ENCODE measurements around the gene FAAP20.

Gene FAAP20

DNA sequence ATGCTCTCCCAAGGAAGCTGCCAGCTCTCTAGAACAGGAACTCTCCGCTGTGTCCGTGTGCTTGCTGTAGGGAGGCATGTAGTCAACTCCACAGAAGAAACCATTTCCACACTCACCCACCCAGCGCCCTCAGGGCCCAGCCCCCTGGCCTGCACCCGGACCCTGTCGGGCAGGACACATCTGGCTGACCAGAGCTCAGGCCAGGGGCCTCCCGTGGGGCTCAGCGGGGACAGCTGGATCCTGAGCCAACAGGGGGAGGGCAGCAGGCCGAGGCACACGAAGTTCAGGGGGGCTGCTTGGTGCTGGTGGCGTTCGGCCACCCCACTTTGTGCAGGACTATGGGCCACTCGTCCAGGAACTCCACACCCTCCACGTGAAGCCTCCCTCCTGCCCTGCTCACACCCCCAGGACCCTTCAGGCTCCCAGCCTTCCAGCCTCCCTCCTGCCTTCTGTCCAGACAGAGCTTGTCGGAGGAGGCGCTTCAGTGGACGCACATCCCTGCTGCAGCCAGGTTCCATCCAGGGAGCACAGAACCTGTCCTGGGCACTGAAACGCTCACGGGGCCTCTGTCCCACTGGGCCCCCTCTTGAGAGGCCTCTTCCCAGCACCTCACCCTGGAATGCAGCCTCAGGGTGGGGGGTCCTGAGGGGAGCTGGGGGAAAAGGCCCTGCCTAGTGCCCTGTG is 15.0 kb upstream of the FAAP20 start:
- DNase-seq, result no peak

DNA sequence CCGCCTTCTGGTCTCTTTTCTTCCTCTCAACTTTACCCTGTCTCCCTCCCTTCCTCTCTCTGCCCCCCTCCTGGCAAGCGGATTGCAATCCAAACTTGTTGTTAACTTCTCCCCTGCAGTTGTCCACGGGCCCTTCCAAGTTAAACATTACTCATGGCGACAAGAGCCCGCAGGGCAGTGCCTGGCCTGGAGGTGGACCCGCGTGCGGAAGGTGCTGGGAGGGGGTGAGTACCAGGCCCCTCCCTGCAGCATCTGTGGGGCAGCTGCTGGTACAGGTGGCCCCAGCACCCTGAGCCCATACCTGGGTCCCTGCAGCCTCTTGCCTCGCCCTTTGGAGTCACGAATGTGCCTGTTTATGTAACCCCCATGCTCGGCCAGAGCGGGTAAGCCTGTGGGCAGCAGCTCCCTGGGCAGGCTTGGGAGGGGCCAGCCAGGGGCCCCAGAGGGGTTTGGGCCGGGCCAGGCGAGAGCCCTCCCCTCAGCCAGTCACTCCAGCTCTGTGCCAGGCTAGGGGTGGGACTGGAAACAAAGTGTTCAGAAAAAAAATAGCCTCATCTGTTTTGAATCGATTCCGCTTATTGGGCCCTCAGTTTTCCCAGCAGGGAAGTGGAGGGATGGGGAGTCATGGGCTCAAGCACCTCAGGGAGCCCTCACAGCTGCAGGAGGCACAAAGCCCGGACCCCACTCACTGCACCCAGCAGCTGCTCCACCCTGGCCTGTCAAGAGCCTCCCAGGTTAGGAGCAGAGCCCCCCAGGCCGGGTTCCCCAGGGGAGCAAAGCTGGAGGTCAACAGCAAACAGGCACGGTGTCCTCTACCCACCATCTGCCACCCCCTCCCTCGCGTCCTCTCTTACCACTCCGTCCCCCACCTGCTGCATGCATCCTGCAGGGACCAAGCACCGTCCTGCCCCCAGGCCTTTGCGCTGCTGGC is 14.0 kb upstream of the FAAP20 start:
- no peak for DNase-seq

DNA sequence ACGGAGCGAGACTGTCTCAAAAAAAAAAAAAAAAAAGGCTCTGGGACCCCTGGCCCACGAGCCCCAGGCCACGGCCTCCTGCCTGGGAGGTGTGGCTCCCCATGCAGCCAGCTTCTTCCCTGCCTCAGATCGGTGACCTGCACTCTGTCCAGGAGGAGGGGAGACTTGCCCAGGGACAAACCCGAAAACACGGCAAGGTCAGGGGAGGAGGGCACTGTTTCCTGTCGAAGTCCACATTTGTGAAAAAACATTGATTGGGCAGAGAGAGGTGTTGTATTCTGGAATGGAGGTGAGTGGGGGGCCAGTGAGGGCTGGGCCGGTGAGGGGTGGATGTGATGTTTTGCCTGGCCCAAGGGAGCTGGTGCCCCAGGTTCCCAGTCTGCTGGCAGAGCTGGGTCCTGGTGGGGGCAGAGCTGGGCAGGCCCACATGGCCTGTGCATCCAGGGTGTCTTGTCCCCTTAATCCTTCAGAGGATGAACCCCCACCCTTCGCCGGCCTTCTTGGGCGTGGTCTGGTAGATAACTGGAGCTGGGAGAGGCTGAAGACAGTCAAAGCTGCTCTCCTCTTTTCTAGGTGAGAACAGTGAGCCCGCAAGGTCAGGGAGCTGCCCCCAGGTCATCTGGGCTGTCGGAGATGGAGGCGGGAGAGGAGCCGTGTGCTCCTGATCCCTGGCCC is 12.4 kb upstream of the FAAP20 start:
- no peak for DNase-seq

DNA sequence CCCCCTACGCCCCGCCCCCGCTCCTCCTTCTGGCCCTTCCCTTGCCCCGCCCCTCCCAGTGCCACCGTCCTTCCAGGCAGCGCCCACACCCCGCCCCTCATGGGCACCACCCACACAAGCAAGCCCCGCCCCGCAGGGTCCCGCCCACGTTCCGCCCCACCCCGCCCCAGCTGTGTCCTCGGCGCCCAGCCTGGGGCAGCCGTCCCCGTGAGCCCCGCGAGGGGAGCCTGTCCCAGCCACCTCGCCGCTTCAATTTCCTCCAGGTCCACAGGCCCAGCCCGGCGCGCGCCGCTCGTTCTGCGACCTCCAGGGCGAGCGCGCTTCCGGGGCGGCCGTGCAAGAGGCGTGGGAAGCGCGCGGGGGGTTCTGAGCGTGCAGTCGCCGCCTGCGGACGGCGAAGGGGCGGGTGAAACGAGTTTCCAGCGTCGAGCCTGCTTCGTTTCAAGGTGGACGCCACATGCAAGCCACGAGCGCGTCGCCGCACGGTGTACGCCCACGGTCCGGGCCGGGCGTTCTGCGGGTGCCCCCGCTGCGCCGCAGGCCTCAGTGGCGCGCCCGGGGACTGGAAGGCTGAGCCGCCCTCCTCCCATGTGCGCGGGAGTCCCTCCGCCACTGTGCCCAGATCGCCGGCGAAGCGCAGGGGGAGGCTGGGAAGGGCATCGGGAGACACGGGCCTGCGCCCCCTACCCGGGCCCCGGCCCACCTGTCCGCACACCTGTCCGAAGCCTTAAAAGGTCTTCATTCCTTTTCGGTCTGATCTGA is 10.8 kb upstream of the FAAP20 start:
- no peak for DNase-seq

DNA sequence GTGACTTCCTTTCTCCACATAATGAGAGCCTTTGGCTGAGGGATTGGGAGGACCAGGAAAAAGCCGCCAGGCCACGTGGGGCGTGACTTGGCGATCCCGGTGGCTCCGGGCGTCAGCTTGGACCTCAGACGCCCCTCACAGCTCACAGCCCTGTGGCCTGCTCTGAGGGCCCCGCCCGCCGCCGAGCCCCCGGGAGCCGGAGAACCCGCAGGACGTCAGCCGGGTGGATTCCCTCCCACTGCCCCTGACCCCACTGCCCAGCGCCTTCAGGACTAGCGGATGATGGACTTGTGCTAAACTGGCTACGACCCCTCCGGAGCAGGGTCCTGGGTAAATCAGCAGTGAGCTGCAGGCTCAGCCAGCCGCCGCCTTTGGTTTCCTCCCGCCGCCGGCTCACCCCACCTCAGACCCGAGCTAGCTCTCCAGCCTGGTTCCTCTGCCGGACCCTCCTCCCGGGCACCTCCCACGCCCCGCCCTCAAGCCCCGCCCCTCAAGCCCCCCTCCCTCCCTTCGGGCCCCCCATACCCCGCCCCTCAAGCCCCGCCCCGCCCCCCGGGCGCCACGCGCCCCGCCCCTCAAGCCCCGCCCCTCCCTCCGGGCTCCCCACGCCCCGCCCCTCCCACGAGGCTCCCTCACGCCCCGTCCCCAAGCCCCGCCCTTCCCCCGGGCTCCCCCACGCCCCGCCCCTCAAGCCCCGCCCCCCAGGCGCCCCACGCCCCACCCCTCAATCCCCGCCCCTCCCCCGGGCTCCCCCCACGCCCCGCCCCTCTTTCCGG is 10.0 kb upstream of the FAAP20 start:
- peak; percentile 90 for DNase-seq

DNA sequence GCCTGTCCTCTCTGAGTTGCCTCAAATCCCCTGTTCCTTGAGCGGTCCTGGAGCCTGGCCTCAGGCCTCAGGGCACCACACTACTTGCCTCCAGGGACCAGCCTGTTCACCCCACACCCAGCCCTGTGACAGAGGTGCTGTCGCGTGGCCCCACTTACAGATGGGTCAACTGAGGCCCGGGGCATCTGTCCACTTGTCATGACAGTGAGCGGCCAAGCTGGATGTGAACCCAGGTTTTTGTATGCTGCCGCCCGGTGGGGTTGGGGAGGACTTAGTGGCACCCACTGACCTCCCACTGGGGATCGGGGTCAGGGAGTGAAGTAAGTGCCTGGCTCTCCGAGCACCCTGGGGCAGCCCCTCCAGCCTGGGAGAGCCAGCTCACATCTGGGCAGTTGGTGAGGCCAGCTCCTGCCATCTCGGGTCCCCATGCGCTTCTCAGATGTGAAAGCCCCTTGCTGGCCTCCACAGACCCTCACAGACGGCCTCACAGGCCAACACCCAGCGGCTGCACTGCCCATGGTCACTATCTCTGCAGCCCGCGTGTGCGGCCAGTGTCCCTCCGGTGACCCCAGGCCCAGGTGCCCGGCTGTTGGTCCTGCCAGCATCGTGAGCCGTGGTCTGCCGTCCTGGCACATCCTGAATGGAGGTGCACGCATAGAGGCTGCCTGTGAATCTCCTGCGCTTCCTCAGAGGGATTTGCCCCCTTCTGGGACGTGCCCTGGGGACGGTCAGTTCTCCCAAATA is 9.3 kb upstream of the FAAP20 start:
- DNase-seq, result no peak

DNA sequence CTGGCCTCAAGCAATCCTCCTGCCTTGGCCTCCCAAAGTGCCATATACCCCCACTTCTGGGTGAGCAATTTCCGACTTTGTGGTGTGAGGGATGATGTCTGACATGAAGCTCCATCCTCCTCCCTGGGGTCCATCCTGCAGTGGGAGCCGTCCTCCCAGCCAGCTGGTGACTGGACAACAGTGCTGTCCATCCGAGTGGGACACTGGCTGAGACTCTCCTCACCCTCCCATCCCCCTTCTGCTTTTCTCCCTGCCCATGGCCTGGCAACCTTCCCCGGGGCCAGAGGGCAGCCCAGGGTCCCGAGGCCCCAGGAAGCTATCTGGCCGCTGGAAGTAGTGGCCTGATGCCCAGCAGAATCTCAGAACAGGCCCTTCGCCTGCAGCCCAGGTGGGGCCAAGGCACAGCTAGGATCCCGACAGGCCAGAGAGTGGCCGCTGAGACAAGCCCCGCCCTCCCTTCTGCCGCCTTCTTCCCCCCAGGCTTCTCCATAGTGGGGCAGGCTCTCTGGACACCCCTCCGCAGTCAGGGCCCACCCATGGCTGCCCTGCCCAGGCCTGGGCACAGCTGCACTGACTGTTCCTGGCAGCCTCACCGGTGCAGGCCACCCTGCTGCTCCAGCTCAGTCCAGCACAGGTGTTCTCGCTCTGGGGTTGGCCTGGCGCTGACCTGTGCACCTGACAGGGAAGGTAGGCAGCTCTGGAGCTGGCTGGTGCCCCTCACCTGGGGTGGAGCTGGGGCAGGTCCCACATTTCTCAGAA is 8.4 kb upstream of the FAAP20 start:
- DNase-seq, result no peak

DNA sequence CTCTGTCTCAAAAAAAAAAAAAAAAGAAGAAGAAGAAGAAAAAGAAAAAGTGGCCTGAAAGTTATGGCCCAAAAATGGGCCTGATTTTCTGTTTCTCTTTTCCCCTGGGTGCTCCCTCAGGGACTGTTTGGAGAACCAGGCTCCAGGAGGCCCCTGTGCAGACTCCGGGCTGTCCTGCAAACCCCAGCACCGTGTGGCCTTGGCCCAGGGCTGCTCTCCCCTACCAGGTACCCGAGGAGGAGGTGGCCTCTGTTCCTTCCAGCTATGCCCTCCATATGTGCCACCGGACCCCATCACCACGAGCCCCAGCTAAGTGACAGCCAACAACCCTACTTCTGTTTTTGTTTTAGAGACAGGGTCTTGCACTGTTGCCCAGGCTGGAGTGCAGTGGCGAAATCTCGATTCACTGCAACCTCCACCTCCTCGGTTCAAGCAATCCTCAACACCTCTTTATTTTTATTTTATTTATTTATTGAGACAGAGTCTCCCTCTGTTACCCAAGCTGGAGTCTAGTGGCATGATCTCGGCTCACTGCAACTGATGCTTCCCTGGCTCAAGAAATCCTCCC is 7.5 kb upstream of the FAAP20 start:
- no peak for DNase-seq

DNA sequence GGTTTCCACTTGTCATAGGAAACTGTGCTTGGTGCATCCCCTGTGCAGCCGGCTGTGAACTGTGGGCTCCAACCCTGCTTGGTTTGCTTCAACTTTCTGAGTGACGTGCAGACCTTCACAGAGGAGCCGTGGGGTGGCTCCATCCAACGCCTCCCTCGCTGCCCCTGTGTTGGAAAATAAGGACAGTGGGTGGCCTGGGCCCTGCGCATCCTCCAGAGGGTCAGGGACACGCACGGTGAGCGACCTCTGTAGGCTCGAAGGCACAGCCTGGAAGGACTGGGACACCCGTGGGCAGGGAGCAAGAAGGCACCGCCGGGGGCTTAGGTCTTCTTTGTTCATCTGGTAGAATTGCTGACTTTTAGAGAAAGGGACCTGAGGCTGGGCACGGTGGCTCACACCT is 6.5 kb upstream of the FAAP20 start:
- no peak for DNase-seq

DNA sequence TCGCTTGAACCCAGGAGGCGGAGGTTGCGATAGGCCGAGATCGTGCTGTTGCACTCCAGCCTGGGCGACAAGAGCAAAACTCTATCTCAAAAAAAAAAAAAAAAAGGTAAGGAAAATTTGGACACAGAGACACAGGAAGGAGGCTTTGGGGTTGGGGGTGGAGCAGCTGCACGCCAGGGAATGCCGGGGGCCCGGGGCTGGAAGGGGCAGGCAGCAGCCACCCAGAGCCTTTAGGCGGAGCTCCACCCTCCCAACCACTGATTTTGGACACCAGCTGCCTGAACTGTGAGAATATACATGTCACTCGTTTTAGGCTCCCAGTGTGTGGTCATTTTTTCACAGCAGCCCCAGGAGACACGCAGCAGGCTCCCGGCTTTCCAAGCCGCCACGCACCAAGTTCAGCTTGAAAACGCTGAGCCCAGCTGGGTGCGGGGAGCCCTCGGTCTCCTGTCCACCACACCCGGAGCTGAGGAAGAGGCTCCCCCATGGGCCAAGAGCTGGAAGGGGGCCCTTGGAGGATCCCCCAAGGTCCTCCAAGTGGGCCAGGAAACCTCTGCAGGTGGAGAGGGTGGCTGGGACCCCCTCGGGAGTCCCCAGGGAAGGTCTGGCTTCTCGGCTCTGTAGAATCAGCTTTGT is 5.9 kb upstream of the FAAP20 start:
- no peak for DNase-seq

DNA sequence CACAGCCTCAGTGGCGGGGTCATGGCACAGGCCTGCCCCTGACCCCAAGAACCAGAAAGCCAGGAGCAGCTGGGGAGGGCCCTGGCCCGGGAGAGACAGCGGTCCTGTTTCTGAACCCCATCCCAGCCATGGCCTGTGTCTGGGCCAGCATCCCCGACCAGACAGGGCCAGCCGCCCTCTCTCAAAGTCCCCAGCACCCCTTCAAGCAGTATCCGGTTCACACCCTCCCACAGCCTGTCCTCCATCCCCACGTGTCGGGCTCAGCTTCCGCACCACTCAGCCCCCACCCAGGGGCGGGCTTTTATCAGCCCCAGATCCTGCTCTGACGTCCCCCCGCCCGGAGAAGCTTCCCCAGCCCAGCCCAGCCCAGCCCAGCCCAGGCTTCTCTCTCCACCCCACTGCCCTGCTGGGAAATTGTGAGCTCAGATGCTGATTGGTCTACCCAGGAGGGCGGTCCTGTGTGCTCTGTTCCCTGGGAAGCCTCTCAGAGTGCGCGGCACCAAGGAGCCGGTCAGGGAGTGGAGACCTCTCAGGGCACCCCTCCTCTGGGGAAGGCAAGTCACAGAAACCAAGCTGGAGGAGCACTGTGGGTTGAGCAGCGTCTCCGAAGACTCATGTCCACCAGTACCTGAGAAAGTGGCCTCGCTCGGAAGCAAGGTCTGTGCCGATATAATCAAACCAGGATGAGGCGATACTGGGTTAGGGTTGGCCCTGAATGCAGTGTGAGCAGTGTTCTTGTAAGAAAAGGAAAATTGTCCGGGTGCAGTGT is 4.7 kb upstream of the FAAP20 start:
- DNase-seq, result peak; percentile 82

DNA sequence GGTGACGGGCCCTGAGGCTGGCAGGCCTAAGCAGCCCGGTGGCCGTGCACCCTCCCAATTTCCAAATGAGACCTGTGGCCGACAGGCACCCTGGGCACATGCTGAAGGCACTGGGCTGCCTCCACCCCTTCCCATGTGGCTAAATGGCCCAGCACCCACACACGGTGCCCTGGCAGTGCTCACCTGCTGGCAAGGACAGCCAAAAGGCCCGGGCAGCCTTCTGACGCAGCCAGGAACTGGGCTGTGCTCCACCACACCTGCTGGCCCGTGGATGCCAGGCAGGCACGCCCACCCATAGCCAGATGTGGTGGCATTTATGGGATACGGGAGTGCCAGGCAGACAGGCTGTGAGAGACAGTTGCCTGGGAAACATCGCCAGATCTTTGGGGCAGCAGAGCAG is 4.0 kb upstream of the FAAP20 start:
- DNase-seq, result no peak

DNA sequence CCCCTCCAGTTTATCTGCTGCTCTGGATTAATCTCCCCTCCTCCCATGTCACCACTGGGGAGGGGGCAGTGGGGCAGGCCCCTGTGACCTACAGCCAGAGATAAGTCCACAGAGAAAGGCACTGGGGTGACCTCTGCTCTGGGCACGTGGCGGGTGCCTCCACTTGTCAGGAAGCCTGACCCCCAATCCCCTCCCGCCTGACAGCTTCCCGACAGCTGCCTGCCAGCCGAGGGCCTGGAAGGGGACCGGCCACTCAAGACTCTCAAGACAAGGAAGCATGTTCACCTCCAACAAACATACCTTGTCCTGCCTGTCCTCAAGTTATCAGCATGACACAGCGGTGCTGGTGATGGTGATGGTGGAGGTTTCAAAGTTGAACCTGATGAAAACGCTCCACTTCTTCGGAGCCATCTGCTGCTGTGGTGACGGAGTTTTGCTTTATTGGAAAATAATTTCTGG is 3.2 kb upstream of the FAAP20 start:
- DNase-seq, result no peak

DNA sequence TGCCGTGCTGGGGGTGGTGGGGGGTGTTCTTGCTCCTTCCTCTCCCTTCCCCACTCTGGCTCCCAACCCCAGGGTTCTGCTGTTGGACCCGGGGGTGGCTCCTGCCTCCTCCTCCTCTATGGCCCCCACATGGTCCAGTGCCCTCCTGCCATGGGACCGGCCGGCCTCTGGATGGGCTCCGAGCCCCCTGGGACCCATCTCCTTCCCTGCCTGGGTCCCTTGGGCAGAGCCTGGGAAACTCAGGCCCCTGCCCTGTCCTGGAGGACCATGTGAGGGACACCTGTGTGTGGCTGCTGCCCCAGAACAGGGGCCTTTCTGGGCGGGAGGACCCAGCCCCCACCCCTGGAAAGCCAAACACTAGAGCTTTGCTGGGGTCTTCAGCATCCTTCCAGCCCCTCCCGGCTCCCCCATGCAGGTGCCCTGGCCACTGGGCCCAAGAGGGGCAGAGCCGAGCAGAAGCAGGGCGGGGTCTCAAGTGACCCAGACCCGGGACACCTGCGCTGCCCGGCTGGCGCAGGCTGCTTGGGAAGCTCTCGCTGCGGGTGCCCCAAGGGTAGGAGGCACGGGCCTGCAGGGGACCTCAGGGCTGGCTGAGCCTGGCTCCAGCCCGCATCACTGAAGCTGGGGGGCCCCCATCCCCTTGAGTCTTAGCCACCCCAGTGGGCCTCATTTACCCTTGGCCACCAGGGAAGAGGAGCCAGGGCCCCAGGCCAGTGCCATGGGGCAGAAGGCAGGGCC is 2.5 kb upstream of the FAAP20 start:
- DNase-seq, result no peak

DNA sequence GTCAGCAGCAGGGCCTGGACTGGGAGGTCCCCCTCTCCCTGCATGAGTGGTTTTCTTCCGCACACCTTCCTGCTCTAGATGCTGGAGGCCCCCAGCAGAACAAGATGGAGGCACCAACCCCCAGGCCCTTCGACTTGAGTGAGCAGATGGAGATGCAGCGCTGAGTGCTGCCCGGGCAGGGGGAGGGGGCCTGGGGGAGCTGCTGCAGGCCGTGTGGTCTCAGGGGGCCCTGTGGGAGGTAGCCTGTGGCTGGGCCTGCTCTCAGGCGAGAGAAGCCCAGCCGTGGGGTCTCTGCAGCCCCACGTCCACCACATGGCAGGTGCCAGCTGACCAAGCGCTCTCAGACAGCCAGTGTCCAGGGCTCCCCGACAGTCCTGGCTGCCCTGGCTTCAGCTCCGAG is 1.2 kb upstream of the FAAP20 start:
- no peak for DNase-seq

DNA sequence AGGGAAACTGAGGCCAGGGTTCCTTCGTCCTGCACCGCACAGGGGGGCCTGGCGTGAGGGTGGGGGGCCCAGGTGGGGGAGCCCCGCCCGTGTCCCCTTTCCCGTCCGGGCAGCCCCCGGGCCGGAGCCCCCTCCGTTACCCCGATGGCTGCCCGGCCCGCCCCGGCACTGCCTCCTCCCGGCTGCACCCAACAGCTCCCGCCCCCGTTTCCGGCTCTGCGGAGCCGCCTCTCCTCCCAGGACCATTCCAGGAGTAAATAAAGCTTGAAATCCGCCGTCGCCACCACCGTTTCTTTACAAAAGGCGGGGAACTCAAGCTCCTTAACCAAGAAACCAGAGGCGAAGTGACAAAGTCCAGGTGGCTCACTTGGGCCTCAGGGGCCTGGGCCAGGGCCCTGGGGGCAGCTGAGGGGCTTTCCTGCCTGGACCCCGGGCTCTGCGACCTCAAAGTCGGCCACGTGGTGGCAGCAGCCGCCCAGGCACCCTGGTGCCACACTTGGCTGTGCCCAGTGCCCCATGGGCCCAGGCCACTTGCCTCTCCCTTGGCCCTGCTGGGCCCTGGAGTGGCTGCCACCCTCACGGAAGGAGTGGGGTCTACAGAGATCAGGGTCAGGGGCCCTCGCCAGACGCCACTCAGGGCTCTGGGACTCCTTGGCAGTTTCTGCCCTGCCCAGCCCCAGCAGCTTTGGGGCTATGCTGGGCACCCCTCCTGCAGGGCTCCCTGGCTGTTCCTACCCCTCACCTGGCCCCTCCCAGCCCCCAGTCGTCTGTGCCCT is 514 bp upstream of the FAAP20 start:
- peak; percentile 84 for DNase-seq

Data from stimulated activated naive CD4-positive, alpha-beta T cell treated with Interleukin-2 at 50 U/mL for 16 hours (primary cell).